Cardiac fibroblast (primary cell): ENCODE measurements around the gene FEN1.

ENCODE experiments used
- DNase-seq, 2 donors: peaks; one replicate each; pipeline versions ENCODE4 v3.0.0 to v3.0.0-alpha.2; 2010; ENCODE audit warnings: low read depth in 2 of 2
- H3K4me3 ChIP-seq, 2 donors: replicated peaks in 1 of 2; 1 replicate in 1 of 2; 2 replicates in 1 of 2; pipeline ENCODE4 v1.5.1; 2011; ENCODE audit warnings: low read depth in 2 of 2, low read length in 2 of 2, mild to moderate bottlenecking in 2 of 2, moderate library complexity in 1 of 2
- TF ChIP-seq, protein P1 (sequence below): IDR thresholded peaks from one replicate; pipeline ENCODE4 v1.5.1; 2011; ENCODE audit warnings: low read depth, mild to moderate bottlenecking, low read length, inconsistent platforms

Gene FEN1

GRCh38 chr11:61784506-61784805, 8.3 kb upstream of the FEN1 start:
- no peak for DNase-seq
- H3K4me3 ChIP-seq = no peak overlapping the region
- TF ChIP-seq, protein P1, sequence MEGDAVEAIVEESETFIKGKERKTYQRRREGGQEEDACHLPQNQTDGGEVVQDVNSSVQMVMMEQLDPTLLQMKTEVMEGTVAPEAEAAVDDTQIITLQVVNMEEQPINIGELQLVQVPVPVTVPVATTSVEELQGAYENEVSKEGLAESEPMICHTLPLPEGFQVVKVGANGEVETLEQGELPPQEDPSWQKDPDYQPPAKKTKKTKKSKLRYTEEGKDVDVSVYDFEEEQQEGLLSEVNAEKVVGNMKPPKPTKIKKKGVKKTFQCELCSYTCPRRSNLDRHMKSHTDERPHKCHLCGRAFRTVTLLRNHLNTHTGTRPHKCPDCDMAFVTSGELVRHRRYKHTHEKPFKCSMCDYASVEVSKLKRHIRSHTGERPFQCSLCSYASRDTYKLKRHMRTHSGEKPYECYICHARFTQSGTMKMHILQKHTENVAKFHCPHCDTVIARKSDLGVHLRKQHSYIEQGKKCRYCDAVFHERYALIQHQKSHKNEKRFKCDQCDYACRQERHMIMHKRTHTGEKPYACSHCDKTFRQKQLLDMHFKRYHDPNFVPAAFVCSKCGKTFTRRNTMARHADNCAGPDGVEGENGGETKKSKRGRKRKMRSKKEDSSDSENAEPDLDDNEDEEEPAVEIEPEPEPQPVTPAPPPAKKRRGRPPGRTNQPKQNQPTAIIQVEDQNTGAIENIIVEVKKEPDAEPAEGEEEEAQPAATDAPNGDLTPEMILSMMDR = no peak

- DNase-seq = no peak
- no peak overlapping the region for H3K4me3 ChIP-seq
- TF ChIP-seq, protein P1 = no peak
These were observed 6.8 kb upstream of the FEN1 start for GRCh38 chr11:61785837-61786402.

DNA sequence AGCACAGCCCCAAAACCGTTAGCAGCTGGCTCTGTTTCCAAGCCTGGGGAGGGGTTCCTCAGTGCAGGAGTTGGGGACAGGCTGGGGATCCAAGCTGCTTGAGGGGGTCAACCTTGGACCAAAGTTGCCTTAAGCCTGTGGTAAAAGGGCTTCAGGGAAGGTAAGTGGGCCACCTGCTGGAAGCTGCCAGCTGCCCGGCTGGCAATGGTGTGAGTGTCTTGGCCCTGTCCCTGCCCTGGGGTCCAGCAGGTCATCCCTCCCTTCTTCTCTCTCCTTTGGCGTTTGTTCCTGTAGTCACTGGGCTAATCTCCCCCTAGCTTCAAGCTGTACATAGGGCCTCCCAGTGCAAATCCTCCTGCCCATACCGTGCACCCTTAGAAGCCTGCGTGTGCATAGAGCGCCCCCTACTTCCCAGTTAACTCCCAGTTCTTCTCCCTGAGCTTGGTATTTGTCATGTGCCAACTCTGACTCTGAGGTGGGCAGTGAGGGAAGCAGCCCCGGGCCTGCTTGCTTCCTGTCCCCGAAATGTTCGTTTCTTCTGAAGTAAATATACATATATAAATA, 4.7 kb upstream of the FEN1 start:
- H3K4me3 ChIP-seq = no peak overlapping the region
- peak; percentile 68 to 81 for DNase-seq
- TF ChIP-seq, protein P1 = peak; percentile 64

DNA sequence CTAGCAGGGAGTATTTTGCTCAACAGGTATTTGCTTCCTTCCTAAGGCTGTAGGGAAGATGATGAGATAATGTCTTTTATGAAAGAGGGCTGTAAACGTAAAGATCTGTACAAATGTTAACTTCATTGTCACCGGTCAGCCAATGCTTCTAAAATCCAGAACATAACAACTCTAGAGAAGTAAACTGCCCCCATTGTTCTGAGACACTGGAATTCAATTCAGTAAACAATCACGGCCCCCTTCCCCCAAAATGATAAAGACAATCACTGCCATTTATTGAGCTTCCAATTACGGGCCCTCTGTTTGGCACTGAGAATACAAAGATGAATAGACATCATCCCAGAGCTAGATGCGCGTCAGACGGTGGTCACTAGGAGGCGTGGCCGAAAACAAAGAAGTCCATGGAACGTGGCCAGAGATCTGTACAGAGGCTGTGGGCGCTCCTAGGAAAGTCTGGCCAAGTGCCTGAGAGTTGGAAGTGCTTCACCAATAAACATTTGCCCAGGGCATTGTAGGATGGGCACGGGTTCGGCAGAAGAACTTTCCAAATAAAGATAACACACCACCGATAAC, 888 bp upstream of the FEN1 start:
- TF ChIP-seq, protein P1 = no peak
- H3K4me3 ChIP-seq = peak overlapping the region; percentile 87 to 93
- peak; percentile 95 to 96 for DNase-seq

GRCh38 chr11:61793083-61793828, 545 bp downstream of the FEN1 start:
- TF ChIP-seq, protein P1 = no peak
- peak overlapping the region; percentile 87 to 93 for H3K4me3 ChIP-seq
- no peak for DNase-seq

GRCh38 chr11:61793829-61794204, 1.1 kb downstream of the FEN1 start:
- H3K4me3 ChIP-seq = peak overlapping the region in 1 of 2 donors; percentile 93

More at GRCh38 chr11:61793829-61794204, 1.1 kb downstream of the FEN1 start:
- TF ChIP-seq, protein P1 = no peak
- DNase-seq = no peak
